WTC11 (cell line): ENCODE measurements around the gene GSDME.

Experiments used
- ATF2 ChIP-seq: sonication (generic); formaldehyde crosslinking; IDR thresholded peaks from 2 replicates; pipeline ENCODE4 v1.8.1; 2022; ENCODE audit warnings: low read depth, missing genetic modification reagents, borderline replicate concordance
- USF2 ChIP-seq: sonication (generic); formaldehyde crosslinking; IDR thresholded peaks from 2 replicates; pipeline ENCODE4 v1.8.1; 2023; ENCODE audit warnings: mild to moderate bottlenecking, missing genetic modification reagents, moderate library complexity
- ZBTB43 ChIP-seq: sonication (generic); formaldehyde crosslinking; IDR thresholded peaks from 2 replicates; pipeline ENCODE4 v1.8.1; 2023; ENCODE audit warnings: mild to moderate bottlenecking, missing genetic modification reagents

- TF ChIP-seq ZBTB43 (CRISPR knock-in tag) (no peak), USF2 (CRISPR knock-in tag) (no peak), ATF2 (CRISPR knock-in tag) (no peak)
These were observed 18.0 kb downstream of the GSDME start for GRCh38 chr7:24739306-24739705.
